ENCODE data around the gene DDX11. TPM values are rescaled to one million over a fixed set of nuclear protein-coding genes. Genes with fewer than 3 reads are reported as not detected.
"Not testable (repeated sequence)": the region's sequence is repeated elsewhere in the genome, so short reads cannot be mapped to it uniquely, and the experiment has no call there.

The DDX11 gene
- total RNA-seq, 1 donor from 2014 or later, result 247 TPM

GRCh38 chr12:31037028-31037427 lies 36.6 kb upstream of the DDX11 start:
- no peak overlapping the region for H3K4me3 Mint-ChIP-seq (ENCODE audit: low read depth)
- no peaks in the 10 kb centered on the region for H3K9me3 Mint-ChIP-seq (ENCODE audit: low read depth)
- H3K27ac Mint-ChIP-seq, result no peak overlapping the region
- no peaks in the 10 kb centered on the region for H3K36me3 Mint-ChIP-seq (ENCODE audit: insufficient read depth)
- DNase-seq (ENCODE audit: low spot score, unreplicated experiment), result peak; percentile 7
- no peaks in the 10 kb centered on the region for H3K4me1 Mint-ChIP-seq (ENCODE audit: low read depth)
- peaks cover 30% of the 10 kb centered on the region for H3K27me3 Mint-ChIP-seq
- TF ChIP-seq CTCF (IDR thresholded peaks at IDR 0.05; ENCODE audit: unreplicated experiment), result no peak

- H3K27ac Mint-ChIP-seq, result no peak overlapping the region
- no peak overlapping the region for H3K4me3 Mint-ChIP-seq (ENCODE audit: low read depth)
- no peaks in the 10 kb centered on the region for H3K36me3 Mint-ChIP-seq (ENCODE audit: insufficient read depth)
- no peak for TF ChIP-seq CTCF (IDR thresholded peaks at IDR 0.05; ENCODE audit: unreplicated experiment)
- DNase-seq (ENCODE audit: low spot score, unreplicated experiment), result peak; percentile 4
- H3K27me3 Mint-ChIP-seq, result peaks cover 24% of the 10 kb centered on the region
- H3K9me3 Mint-ChIP-seq (ENCODE audit: low read depth), result no peaks in the 10 kb centered on the region
- H3K4me1 Mint-ChIP-seq (ENCODE audit: low read depth), result no peaks in the 10 kb centered on the region
Observed at GRCh38 chr12:31037931-31038330, 35.7 kb upstream of the DDX11 start.

GRCh38 chr12:31041033-31041564 lies 32.6 kb upstream of the DDX11 start:
- TF ChIP-seq CTCF (IDR thresholded peaks at IDR 0.05; ENCODE audit: unreplicated experiment), result no peak
- H3K27ac Mint-ChIP-seq, result no peak overlapping the region
- no peaks in the 10 kb centered on the region for H3K36me3 Mint-ChIP-seq (ENCODE audit: insufficient read depth)
- no peaks in the 10 kb centered on the region for H3K9me3 Mint-ChIP-seq (ENCODE audit: low read depth)
- no peak overlapping the region for H3K4me3 Mint-ChIP-seq (ENCODE audit: low read depth)
- no peaks in the 10 kb centered on the region for H3K4me1 Mint-ChIP-seq (ENCODE audit: low read depth)
- no peak for DNase-seq (ENCODE audit: low spot score, unreplicated experiment)
- peaks cover 9% of the 10 kb centered on the region for H3K27me3 Mint-ChIP-seq

- H3K9me3 Mint-ChIP-seq (ENCODE audit: low read depth); H3K4me1 Mint-ChIP-seq (ENCODE audit: low read depth); H3K27ac Mint-ChIP-seq; H3K36me3 Mint-ChIP-seq (ENCODE audit: insufficient read depth); DNase-seq (ENCODE audit: low spot score, unreplicated experiment); H3K27me3 Mint-ChIP-seq; H3K4me3 Mint-ChIP-seq (ENCODE audit: low read depth): not testable (repeated sequence)
Observed at GRCh38 chr12:31050143-31050542, 23.5 kb upstream of the DDX11 start.

GRCh38 chr12:31050548-31050947 lies 23.1 kb upstream of the DDX11 start:
- not testable (repeated sequence) for H3K27ac Mint-ChIP-seq; H3K9me3 Mint-ChIP-seq (ENCODE audit: low read depth); H3K4me1 Mint-ChIP-seq (ENCODE audit: low read depth); H3K27me3 Mint-ChIP-seq; H3K36me3 Mint-ChIP-seq (ENCODE audit: insufficient read depth); H3K4me3 Mint-ChIP-seq (ENCODE audit: low read depth); DNase-seq (ENCODE audit: low spot score, unreplicated experiment)

- not testable (repeated sequence) for DNase-seq (ENCODE audit: low spot score, unreplicated experiment); H3K4me1 Mint-ChIP-seq (ENCODE audit: low read depth); H3K4me3 Mint-ChIP-seq (ENCODE audit: low read depth); H3K27me3 Mint-ChIP-seq; H3K27ac Mint-ChIP-seq; H3K36me3 Mint-ChIP-seq (ENCODE audit: insufficient read depth); H3K9me3 Mint-ChIP-seq (ENCODE audit: low read depth)
Observed at GRCh38 chr12:31051692-31052091, 22.0 kb upstream of the DDX11 start.

- not testable (repeated sequence) for H3K4me3 Mint-ChIP-seq (ENCODE audit: low read depth); H3K9me3 Mint-ChIP-seq (ENCODE audit: low read depth); H3K4me1 Mint-ChIP-seq (ENCODE audit: low read depth); DNase-seq (ENCODE audit: low spot score, unreplicated experiment); H3K36me3 Mint-ChIP-seq (ENCODE audit: insufficient read depth); H3K27me3 Mint-ChIP-seq; H3K27ac Mint-ChIP-seq
Observed at GRCh38 chr12:31052121-31052520, 21.5 kb upstream of the DDX11 start.

GRCh38 chr12:31052666-31053439 lies 20.8 kb upstream of the DDX11 start:
- not testable (repeated sequence) for H3K27me3 Mint-ChIP-seq; H3K4me3 Mint-ChIP-seq (ENCODE audit: low read depth); H3K4me1 Mint-ChIP-seq (ENCODE audit: low read depth); H3K27ac Mint-ChIP-seq; DNase-seq (ENCODE audit: low spot score, unreplicated experiment); H3K9me3 Mint-ChIP-seq (ENCODE audit: low read depth); H3K36me3 Mint-ChIP-seq (ENCODE audit: insufficient read depth)

Data from progenitor cell of endocrine pancreas (in vitro differentiated cells).